ENCODE measurements around the gene ZBTB39. TPM values are rescaled to one million over a fixed set of nuclear protein-coding genes. Genes with fewer than 3 reads are reported as not detected.
"Not testable (repeated sequence)": the region's sequence is repeated elsewhere in the genome, so short reads cannot be mapped to it uniquely, and the experiment has no call there.

Gene ZBTB39
- total RNA-seq, 1 donor from 2014 or later = 6.4 TPM

GRCh38 chr12:56978397-56979138 is 27.8 kb downstream of the ZBTB39 start:
- peak; percentile 68 for DNase-seq (ENCODE audit: extremely low spot score, unreplicated experiment)
- H3K9me3 Mint-ChIP-seq (ENCODE audit: unreplicated experiment) = no peaks in the 10 kb centered on the region
- no peaks in the 10 kb centered on the region for H3K36me3 Mint-ChIP-seq (ENCODE audit: unreplicated experiment)
- H3K27me3 Mint-ChIP-seq (ENCODE audit: unreplicated experiment) = peaks cover 15% of the 10 kb centered on the region
- TF ChIP-seq, protein P1, sequence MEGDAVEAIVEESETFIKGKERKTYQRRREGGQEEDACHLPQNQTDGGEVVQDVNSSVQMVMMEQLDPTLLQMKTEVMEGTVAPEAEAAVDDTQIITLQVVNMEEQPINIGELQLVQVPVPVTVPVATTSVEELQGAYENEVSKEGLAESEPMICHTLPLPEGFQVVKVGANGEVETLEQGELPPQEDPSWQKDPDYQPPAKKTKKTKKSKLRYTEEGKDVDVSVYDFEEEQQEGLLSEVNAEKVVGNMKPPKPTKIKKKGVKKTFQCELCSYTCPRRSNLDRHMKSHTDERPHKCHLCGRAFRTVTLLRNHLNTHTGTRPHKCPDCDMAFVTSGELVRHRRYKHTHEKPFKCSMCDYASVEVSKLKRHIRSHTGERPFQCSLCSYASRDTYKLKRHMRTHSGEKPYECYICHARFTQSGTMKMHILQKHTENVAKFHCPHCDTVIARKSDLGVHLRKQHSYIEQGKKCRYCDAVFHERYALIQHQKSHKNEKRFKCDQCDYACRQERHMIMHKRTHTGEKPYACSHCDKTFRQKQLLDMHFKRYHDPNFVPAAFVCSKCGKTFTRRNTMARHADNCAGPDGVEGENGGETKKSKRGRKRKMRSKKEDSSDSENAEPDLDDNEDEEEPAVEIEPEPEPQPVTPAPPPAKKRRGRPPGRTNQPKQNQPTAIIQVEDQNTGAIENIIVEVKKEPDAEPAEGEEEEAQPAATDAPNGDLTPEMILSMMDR (IDR thresholded peaks at IDR 0.05) = no peak
- no peaks in the 10 kb centered on the region for H3K4me1 Mint-ChIP-seq (ENCODE audit: unreplicated experiment)
- H3K27ac Mint-ChIP-seq (ENCODE audit: unreplicated experiment) = no peak overlapping the region
- no peak overlapping the region for H3K4me3 Mint-ChIP-seq (ENCODE audit: unreplicated experiment)

GRCh38 chr12:56977361-56977760 is 29.0 kb downstream of the ZBTB39 start:
- not testable (repeated sequence) for H3K9me3 Mint-ChIP-seq (ENCODE audit: unreplicated experiment); H3K27ac Mint-ChIP-seq (ENCODE audit: unreplicated experiment); H3K4me3 Mint-ChIP-seq (ENCODE audit: unreplicated experiment); DNase-seq (ENCODE audit: extremely low spot score, unreplicated experiment); H3K36me3 Mint-ChIP-seq (ENCODE audit: unreplicated experiment); H3K4me1 Mint-ChIP-seq (ENCODE audit: unreplicated experiment)
- H3K27me3 Mint-ChIP-seq (ENCODE audit: unreplicated experiment) = peaks cover 23% of the 10 kb centered on the region

- peaks cover 48% of the 10 kb centered on the region for H3K27me3 Mint-ChIP-seq (ENCODE audit: unreplicated experiment)
- H3K4me1 Mint-ChIP-seq (ENCODE audit: unreplicated experiment); H3K4me3 Mint-ChIP-seq (ENCODE audit: unreplicated experiment); H3K36me3 Mint-ChIP-seq (ENCODE audit: unreplicated experiment); H3K9me3 Mint-ChIP-seq (ENCODE audit: unreplicated experiment); DNase-seq (ENCODE audit: extremely low spot score, unreplicated experiment); H3K27ac Mint-ChIP-seq (ENCODE audit: unreplicated experiment): not testable (repeated sequence)
Observed at GRCh38 chr12:56974224-56974623, 32.1 kb downstream of the ZBTB39 start.

- H3K27me3 Mint-ChIP-seq (ENCODE audit: unreplicated experiment) = peaks cover 45% of the 10 kb centered on the region
- H3K27ac Mint-ChIP-seq (ENCODE audit: unreplicated experiment); DNase-seq (ENCODE audit: extremely low spot score, unreplicated experiment); H3K9me3 Mint-ChIP-seq (ENCODE audit: unreplicated experiment); H3K36me3 Mint-ChIP-seq (ENCODE audit: unreplicated experiment); H3K4me1 Mint-ChIP-seq (ENCODE audit: unreplicated experiment); H3K4me3 Mint-ChIP-seq (ENCODE audit: unreplicated experiment): not testable (repeated sequence)
Observed at GRCh38 chr12:56968910-56969309, 37.4 kb downstream of the ZBTB39 start.

- not testable (repeated sequence) for H3K27ac Mint-ChIP-seq (ENCODE audit: unreplicated experiment); H3K4me3 Mint-ChIP-seq (ENCODE audit: unreplicated experiment); H3K9me3 Mint-ChIP-seq (ENCODE audit: unreplicated experiment); H3K4me1 Mint-ChIP-seq (ENCODE audit: unreplicated experiment); H3K36me3 Mint-ChIP-seq (ENCODE audit: unreplicated experiment); DNase-seq (ENCODE audit: extremely low spot score, unreplicated experiment)
- peaks cover 43% of the 10 kb centered on the region for H3K27me3 Mint-ChIP-seq (ENCODE audit: unreplicated experiment)
Observed at GRCh38 chr12:56965997-56966642, 40.2 kb downstream of the ZBTB39 start.

- H3K4me1 Mint-ChIP-seq (ENCODE audit: unreplicated experiment); H3K4me3 Mint-ChIP-seq (ENCODE audit: unreplicated experiment); H3K36me3 Mint-ChIP-seq (ENCODE audit: unreplicated experiment); H3K9me3 Mint-ChIP-seq (ENCODE audit: unreplicated experiment); DNase-seq (ENCODE audit: extremely low spot score, unreplicated experiment); H3K27ac Mint-ChIP-seq (ENCODE audit: unreplicated experiment): not testable (repeated sequence)
- peaks cover 43% of the 10 kb centered on the region for H3K27me3 Mint-ChIP-seq (ENCODE audit: unreplicated experiment)
Observed at GRCh38 chr12:56965124-56965523, 41.2 kb downstream of the ZBTB39 start.

DNA sequence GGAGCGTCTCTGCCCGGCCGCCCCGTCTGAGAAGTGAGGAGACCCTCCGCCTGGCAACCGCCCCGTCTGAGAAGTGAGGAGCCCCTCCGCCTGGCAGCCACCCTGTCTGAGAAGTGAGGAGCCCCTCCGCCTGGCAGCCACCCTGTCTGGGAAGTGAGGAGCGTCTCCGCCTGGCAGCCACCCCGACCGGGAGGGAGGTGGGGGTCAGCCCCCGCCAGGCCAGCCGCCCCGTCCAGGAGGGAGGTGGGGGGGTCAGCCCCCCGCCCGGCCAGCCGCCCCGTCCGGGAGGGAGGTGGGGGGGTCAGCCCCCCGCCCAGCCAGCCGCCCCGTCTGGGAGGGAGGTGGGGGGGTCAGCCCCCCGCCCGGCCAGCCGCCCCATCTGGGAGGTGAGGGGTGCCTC is 42.8 kb downstream of the ZBTB39 start:
- not testable (repeated sequence) for H3K9me3 Mint-ChIP-seq (ENCODE audit: unreplicated experiment); H3K4me3 Mint-ChIP-seq (ENCODE audit: unreplicated experiment); H3K27ac Mint-ChIP-seq (ENCODE audit: unreplicated experiment); H3K36me3 Mint-ChIP-seq (ENCODE audit: unreplicated experiment); H3K4me1 Mint-ChIP-seq (ENCODE audit: unreplicated experiment)
- DNase-seq (ENCODE audit: extremely low spot score, unreplicated experiment) = peak; percentile 67
- peaks cover 42% of the 10 kb centered on the region for H3K27me3 Mint-ChIP-seq (ENCODE audit: unreplicated experiment)

DNA sequence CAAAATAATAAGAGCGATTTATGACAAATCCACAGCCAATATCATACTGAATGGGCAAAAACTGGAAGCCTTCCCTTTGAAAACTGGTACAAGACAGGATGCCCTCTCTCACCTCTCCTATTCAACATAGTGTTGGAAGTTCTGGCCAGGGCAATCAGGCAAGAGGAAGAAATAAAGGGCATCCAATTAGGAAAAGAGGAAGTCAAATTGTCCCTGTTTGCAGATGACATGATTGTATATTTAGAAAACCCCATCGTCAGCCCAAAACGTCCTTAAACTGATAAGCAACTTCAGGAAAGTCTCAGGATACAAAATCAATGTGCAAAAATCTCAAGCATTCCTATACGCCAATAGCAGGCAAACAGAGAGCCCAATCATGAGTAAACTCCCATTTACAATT is 44.1 kb downstream of the ZBTB39 start:
- H3K36me3 Mint-ChIP-seq (ENCODE audit: unreplicated experiment); H3K9me3 Mint-ChIP-seq (ENCODE audit: unreplicated experiment); H3K4me1 Mint-ChIP-seq (ENCODE audit: unreplicated experiment); DNase-seq (ENCODE audit: extremely low spot score, unreplicated experiment); H3K4me3 Mint-ChIP-seq (ENCODE audit: unreplicated experiment); H3K27ac Mint-ChIP-seq (ENCODE audit: unreplicated experiment): not testable (repeated sequence)
- H3K27me3 Mint-ChIP-seq (ENCODE audit: unreplicated experiment) = peaks cover 44% of the 10 kb centered on the region
